Nucleus accumbens (tissue), 56 donors: ENCODE results near the gene SCARB1.
"Not testable (repeated sequence)": the region's sequence is repeated elsewhere in the genome, so short reads cannot be mapped to it uniquely, and the experiment has no call there.

Source experiments
- DNase-seq, 56 donors: peaks; one replicate each; lab custom pipeline; 2025; lab: John Stamatoyannopoulos, UW

The SCARB1 gene

DNA sequence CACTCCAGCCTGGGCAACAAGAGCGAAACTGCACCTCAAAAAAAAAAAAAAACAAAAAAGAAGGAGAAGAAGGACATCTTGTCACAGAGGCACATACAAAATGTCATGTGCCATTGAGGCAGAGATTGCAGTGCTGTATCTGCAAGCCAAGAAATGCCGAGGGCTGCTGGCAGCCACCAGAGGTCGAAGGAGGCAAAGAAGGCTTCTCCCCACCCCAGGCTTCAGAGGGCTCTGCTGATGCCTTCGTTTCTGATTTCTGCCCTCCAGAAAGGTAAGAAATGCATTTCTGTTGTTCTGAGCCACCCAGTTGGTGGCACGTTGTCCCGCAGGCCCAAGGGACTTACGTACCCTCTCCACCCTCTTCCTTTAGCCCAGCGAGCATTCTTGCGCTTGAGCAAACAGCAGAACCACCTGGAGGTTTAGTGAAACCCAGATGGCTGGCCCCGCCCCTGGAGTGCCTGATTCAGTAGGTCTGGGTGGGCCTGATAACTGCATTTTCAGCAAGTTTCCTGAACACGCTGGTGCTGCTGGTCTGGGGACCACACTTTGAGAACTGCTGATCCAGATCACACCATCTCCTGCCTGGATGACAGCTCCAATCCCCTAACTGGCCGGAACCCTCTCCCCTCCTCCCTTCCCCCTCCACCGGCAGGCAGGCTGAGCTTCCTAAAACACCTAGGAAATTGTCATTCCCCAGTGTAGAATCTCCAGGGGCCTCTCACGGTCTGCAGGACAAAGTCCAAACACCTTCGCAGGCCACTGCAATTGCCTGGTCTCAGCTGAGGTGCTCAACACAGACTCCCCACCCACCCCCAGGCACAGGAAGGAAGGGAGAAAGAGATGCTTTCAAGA lies 21.1 kb upstream of the SCARB1 start:
- DNase-seq: no peak

DNA sequence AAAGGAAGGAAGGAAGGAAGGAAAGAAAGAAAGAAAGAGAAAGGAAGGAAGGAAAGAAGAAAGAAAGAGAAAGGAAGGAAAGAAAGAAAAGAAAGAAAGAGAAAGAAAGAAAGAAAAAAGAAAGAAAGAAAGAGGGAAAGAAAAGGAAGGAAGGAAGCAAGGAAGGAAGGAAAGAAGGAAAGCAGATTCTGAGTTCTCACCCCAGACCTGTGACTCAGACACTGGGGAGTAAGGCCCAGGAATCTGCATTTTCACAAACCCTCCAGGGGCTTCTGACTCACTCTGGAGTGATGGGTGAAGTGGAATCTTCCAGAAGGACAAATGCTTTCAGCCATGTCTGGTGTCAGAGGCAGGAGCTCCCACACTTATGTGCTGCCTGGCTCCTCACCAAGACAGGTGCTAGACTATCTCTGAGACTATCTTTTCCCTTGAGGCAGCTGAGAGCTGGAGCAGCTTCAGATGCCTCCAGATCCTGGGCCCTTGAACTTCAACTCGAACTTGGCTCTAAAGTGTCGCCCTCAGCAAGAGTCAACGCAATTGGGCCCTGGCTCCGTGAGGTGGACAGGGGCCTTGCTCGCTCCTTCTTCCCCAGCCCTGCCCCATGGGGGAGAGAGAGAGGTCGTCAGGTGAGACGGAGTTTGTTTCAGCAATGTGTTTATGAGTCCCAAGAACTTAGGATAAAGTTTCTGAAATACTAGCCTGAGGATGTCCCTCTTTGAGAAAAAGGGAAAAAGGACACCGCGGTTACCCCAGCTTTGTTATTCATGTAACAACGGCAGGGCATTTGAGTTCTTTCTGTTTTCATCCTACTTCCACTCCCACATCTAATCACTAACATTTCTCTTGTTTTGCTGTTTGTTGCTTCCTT lies 19.8 kb upstream of the SCARB1 start:
- DNase-seq: no peak

DNA sequence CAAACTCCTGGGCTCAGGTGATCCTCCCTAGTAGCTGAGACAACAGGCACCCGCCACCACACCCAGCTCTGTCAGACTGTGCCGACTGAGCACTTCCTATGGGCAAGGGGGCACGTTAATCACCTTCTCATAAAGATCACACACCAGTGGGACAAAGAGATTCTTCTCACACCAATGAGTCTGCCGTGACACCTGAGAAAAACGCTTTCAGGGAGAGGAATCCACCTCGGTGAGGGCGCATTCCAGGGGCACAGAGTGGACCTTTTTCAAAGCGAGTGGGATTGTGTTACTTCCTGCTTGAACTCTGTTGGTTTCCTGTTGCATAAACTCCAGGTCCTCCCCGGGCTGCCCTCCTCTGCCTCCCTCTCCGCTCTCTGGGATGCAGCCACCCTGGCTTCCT lies 17.5 kb upstream of the SCARB1 start:
- DNase-seq: no peak

DNA sequence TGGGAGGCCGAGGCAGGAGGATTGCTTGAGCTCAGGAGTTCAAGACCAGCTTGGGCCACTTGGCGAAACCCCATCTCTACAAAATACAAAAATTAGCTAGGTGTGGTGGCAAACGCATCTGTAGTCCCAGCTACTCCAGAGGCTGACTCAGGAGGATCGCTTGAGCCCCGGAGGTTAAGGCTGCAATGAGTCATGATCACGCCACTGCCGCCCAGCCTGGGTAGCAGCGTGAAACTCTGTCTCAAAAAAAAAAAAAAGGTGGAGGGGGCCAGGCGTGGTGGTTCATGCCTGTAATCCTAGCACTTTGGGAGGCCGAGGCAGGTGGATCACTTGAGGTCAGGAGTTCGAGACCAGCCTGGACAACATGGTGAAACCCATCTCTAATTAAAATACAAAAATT lies 16.7 kb upstream of the SCARB1 start:
- DNase-seq: not testable (repeated sequence)

DNA sequence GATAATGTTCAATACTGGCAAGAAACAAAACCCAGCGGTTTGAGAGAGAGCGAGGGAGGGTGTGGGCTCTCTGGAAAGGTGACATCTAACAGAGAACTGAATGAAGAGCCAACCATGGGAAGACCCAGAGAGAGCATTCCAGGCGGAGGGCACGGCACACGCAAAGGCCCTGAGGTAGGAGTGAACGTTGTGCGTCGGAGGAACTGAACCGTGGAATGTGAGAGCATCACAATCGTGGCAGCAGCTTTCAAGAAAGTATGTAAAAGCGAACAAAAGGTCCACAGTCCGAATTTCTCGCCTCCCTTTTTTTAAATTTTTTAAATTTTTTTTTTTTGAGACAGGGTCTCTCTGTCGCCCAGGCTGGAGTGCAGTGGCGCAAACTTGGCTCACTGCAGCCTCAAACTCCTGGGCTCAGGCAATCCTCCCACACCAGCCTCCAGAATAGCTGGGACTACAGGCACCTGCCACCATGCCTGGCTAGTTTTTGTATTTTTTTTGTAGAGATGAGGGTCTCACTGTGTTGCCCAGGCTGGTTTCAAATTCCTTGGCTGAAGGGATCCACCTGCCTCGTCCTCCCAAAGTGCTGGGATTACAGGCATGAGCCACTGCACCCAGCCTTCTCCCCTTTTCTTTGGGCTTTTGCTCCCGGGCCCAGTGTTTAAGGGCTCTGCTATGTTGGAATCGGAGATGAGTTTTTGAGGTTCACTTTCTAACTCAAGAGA lies 15.3 kb upstream of the SCARB1 start:
- no peak for DNase-seq

DNA sequence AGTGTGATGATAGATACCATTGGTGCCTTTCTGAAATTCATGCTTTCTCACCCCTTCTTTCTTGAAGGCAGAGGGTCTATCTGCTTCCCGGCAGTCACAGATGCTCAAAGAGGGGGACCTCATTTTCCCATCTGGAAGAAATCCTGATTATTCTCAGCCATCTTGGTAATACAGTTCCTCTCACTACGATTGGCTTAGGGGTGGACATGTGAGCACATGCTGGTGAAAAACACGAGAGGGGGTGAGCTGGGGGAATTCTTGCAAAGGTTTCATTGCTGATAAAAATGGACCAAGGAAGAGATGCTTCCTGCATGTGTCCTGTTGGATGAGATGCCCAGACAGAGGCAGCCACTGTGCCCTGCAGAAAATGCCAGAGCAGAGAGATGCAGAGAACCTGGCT lies 13.8 kb upstream of the SCARB1 start:
- DNase-seq: no peak

DNA sequence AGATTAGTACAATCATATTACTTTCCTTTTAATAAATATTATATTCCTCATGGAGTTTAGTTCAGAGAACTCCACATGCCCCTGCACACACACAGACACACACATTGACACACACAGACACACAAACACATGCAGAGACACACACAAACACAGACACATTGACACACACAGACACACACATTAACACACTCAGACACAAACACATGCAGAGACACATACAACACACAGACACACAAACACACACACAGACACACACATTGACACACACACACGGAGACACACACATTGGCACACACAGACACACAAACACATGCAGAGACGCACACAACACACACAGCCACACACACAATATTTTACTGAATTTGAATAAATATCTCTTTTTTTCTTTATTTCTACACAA lies 12.5 kb upstream of the SCARB1 start:
- DNase-seq: no peak

DNA sequence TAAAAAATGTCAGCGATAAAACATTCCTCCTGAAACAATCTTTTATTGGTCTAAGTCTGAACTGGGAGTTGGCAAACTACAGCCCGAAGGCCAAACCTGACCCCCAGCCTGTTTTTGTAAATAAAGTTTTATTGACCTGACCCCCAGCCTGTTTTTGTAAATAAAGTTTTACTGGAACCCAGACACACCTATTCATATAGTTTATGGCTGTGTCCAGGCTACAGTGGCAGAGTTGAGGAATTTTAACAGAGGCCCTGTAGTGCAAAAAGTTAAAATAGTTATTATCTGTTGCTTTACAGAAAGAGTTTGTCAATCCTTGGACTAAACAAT lies 12.1 kb upstream of the SCARB1 start:
- no peak for DNase-seq

DNA sequence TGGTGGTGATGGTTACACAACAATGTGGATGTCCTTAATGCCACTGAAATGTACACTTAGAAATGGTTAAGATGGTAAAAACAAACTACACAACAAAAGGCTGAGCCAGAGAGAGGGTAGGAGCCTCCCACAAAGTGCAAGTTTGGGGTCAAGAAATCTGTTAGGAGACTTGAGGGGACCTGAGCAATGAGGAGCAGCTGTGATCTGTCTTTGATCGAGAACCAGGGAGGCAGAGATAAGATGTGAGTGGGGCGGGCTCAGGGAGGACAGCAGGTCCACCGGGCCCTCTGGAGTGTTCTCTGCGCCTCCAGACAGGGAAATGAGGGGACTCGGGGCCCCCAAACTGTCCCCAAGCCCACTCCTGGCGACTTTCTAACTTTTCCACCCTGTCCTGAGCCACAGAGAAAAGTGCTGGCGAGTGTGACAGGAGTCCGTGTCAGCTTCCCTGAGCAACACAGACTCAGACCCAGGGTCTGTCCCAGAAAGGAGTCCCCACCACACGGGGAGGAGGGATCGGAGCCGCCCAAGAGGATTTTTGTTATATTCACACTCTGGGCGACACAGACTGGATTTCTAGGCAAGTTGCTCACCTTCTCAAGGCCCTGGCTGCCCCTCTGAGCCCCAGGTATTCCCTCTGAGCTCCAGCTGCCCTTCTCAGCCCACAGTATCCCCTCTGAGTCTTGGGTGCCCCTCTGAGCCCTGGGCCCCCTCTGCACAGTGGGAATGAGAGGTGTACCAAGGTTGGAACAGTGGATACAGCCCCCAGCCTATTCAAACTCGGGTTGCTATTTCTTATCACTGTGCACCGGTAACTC lies 11.5 kb upstream of the SCARB1 start:
- DNase-seq: no peak

DNA sequence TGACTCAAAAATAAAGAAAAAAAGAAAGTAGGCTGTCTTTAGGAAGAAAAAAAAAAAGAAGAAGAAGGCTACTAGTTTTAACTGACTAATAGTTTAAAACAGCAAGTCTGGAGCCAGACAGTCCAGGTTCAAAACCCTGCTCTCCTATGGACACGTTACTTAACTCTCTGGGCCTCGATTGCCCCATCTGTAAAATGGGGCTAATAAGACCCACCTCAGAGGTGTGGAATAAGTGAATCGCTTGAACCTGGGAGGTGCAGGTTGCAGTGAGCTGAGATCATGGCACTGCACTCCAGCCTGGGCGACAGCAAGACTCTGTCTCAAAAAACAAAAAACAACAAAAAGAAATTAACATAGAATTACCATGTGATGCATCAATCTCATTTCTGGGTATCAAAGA lies 10.5 kb upstream of the SCARB1 start:
- no peak for DNase-seq

DNA sequence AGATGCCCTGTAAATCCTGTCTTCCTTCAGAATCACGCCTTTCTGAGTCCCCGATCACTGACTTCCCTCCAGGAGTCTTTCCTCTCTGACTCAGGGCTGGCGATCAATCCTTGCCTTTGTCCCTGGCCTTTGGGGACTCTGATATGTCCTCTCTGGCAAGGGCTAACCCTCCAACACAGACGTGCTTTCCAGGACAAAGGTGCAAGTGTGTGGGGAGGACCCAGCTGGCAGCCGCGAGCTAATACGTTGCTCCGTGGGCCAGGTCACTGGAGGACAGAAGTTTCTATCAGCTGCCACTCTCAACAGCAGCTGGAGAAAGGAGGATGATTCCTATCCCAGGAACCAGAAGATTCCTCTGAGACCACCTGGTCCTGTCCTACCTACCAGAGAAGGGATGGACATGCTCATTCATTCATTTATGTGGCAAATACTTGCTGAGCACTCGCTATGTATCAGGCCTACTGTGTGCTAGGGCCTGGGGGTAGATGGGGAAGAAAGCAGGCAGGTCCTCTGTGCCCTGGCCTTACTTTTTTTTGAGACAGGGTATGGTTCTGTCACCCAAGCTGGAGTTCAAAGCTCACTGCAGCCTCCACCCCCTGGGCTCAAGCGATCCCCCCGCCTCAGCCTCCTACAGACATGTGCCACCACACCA lies 8.5 kb upstream of the SCARB1 start:
- DNase-seq: no peak

DNA sequence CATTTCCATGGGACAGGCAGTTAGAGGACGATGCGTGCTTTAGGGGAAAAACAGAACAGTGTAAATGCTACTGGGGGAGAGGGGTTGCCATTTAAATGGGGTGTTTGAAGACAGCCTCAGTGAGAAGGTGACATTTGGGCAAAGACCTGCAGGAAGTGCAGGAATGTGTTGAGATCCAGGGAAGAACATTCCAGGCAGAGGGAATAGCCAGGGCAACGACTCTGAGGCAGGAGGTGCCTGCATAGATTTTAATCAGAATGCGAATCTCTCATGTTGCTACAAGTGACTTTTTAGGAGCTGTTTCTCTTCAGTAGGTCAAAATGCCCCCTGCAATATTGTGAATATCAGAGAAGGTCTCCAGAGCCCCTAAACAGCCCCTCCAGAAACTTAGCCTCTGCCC lies 7.6 kb upstream of the SCARB1 start:
- DNase-seq: no peak

DNA sequence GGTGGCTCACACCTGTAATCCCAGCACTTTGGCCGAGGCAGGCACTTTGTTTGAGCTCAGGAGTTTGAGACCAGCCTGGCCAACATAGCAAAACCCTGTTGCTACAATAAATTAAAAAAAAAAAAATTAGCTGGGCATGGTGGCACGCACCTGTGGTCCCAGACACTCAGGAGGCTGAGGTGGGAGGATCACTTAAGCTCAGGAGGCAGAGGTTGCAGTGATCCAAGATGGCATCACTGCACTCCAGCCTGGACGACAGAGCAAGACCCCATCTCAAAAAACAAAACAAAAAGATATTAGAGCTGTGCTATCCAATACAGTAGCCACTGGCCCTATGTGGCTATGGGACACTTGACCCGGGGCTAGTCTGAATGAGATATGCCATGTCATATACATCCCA lies 6.9 kb upstream of the SCARB1 start:
- DNase-seq: no peak

DNA sequence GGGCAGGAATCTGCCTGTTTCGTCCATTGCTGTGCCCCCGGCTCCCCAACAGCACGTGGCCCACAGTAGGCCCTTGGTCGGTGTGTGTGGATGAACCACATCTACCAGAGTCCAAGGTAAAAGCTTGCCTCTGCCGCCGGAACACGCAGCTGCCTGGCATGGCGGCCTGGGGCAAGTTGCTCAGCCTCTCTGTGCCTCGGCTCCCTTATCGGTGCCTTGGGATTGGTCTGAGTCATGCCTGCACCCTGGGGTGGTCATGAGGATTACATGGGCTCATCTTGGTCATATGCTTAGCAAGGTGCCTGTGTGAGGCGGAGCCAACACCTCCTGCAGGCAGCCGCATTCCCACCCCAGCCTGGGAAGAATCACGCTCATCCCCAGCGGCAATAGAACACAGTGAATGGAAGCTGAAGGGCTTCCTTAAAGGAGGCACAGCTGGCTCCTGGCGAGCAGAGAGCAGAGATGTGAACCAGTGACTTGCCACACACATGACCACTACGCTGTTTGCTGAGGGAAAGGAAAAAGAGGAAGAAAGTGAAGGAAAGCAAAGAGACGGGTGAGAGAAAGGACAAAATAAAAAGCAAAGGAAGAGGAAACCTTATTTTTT lies 5.5 kb upstream of the SCARB1 start:
- peak in 5 of 56 donors; percentile 10 to 28 (median 17) for DNase-seq

DNA sequence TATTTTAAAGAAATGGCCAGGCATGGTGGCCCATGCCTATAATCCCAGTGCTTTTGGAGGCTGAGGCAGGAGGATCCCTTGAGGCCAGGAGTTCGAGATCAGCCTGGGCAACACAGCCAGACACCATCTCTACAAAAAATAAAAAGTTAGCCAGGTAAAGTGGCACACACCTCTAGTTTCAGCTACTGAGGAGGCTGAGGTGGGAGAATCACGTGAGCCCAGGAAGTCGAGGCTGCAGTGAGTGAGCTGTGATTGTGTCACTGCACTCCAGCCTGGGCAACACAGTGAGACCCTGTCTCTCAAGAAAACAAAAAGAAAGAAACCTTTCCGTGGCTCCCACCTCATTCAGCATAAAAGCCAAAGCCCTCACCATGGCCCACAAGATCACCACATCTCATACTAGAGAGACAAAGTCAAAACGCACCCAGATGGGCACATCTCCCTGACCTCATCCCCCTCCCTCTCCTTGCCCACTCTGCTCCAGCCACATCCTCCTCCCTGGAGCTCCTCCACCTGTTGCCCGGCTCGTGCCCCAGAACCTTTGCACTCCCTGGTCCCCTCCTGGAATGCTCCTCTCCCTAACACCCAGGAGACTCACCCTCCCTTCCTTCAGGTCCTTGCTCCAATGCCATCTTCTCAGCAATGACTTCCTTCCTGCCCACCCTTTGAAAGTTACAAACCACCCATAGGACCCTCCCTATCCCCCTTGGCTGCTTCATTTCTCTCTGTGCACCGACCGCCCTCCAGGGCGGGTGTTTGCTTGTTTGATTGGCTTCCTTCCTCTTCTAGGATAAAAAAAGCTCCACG lies 4.8 kb upstream of the SCARB1 start:
- DNase-seq: no peak

DNA sequence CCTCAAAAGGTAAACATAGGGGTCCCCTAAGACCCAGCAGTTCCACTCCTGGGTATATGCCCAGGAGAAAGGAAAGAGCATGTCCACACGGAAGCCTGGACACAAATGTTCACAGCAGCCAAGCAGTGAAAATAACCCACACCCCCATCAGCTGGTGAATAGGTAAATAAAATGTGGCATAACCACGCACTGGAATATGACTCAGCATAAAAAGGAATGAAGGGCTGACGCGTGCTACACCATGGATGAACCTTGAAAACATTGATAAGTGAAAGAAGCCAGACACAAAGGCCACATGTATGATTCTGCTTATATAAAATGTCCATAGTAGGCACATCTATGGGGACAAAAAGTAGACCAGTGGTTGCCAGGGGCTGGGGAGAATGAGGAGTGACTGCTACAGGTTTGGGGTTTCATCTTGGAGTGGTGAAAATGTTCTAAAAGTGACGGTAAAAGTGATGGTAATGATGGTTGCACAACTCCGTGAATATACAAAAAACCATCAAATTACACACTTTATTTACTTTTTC lies 3.8 kb upstream of the SCARB1 start:
- no peak for DNase-seq

DNA sequence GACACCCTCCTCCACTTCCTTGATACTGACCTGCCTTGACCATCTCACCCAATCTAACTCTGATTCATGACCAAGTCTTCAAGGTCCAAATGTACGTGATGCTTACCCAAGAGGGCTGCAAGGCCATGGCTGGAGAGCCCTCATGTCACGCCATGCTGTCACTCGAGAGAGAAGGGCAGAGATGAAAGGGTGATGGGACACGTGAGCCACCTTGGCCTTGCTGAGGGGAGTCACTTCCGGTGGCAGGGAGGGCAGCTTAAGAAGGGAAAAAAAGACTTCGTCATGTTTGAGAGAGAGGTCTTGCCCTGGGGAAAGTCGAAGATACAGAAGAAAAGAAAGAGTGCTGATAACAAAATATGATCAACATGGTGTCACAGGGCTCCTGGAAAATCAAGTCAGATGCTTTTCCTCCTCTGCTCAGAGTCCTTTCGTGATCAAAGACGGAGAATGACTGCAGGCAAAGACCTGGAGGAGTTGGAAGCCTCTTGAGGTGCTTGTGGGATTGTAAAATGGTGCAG lies 3.3 kb upstream of the SCARB1 start:
- no peak for DNase-seq
